GM18505 (cell line): ENCODE measurements around the gene DDX20.
"Not testable (repeated sequence)": the region's sequence is repeated elsewhere in the genome, so short reads cannot be mapped to it uniquely, and the experiment has no call there.

Experiments
- ATAC-seq: cut with Tn5 transposase; IDR thresholded peaks from one replicate; pipeline ENCODE4 v1.9.1; 2021; ENCODE audit not compliant: unreplicated experiment
- POLR2A ChIP-seq: IDR thresholded peaks from 4 replicates; pipeline ENCODE4 v1.6.1; 2011; ENCODE audit warnings: borderline replicate concordance; ENCODE audit not compliant: insufficient read depth, insufficient read length; ENCODE audit errors: extremely low read depth

DDX20 gene

DNA sequence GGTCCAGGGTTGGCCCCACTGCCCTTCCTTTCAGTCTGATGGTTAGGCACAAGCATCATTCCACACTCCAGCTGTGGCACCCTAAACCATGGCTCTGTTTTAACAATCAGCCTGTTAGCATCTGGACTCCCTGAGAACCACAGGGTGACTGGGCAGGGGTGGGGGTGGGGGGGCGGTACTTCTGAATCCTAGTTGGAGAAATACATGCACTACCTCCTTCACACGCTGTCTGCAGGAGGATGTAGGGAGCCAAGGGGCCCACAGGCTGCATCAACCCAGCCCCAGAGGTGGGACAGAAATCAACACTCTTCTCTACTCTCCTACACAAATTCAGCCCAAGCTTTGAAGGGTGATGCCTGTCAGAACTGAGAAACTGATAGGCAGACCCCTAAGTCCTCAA lies 23.8 kb downstream of the DDX20 start:
- TF ChIP-seq POLR2A: no peak
- no peak for ATAC-seq

- no peak for ATAC-seq
- TF ChIP-seq POLR2A: no peak
Observed at GRCh38 chr1:111784273-111784901, 28.7 kb downstream of the DDX20 start.

DNA sequence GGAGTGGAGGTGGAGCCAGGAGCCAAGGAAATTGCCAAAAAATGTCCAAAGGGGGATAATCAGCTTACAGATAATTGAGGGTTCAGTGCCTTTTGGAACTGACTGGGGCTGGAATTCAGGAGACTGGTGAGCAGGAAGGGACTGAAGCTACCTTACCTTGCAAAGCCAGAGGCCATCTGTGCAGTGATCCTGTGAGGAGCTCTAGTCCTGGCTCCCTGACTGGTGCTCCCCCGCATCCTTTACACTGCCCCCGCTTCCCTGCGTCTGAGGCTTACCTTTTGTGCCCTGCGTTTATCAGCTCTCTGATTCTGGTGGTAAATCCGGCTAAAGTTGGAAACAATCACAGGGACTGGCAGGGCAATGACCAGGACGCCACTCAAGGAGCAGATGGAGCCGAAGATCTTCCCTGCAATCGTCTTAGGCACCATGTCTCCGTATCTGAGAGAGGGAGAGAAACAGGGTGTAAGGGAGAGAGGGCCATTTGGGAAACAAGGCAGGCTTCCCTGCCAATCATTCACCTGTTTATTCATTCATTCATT lies 31.0 kb downstream of the DDX20 start:
- no peak for ATAC-seq
- no peak for TF ChIP-seq POLR2A

GRCh38 chr1:111789142-111789541 lies 33.4 kb downstream of the DDX20 start:
- ATAC-seq: no peak
- TF ChIP-seq POLR2A: no peak

- no peak for TF ChIP-seq POLR2A
- ATAC-seq: no peak
Observed at GRCh38 chr1:111789666-111790316, 34.1 kb downstream of the DDX20 start.

DNA sequence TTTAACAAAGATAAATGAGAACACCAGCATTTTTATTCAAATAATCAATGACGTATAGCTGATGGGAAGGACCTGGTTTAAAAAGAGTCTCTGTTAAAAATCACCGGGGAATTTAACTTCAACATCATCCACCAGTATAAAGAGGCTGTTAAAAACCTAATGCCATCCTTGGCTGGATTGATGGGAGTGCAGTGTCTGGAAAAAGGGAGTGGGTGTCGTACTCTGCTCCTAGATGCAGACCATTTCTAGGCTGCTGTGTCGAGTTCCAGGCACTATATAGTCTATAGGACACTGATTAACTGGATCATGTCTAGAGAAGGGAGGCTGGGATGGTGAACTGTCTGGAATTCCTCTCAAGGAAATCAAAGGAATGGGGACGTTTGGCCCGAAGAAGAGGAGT lies 36.1 kb downstream of the DDX20 start:
- no peak for ATAC-seq
- no peak for TF ChIP-seq POLR2A

DNA sequence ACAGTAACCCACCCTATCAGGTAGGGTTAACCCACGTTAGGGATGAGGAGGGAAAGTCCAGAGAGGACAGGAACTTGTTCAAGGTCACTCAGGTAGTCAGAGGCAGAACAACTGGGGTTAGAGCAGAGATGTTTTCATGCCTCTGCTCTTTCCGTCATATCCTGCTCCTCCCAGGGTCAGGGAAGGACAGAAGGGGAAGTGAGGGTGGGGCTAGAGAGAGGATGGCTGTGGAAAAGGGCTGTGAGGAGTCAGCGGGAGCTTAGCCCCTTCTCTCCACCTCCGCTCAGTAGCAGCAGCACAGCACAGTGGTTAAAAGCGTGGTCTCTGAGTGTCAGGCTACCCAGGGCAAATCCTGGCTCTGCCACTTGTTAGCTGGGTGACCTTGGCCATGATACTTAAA lies 36.5 kb downstream of the DDX20 start:
- ATAC-seq: no peak
- TF ChIP-seq POLR2A: no peak

DNA sequence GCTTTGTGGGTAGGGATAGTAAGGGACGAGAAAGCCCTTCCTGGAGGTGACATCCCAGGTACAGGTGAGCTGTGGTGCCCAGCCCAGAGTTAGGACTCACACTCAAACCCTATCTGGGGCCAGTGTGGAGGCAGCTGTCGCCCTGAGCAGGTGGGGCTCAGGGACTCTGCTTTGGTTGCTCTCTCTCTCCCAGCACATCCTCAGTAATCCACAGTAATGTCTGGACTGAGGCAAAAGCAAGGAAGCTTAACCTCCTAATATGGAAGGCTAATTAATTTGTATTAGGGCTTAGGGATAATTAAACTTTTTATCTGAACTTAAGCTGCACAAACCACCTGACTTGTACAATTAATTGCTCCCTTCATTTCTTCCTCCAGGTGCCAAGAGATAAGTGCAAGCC lies 38.2 kb downstream of the DDX20 start:
- no peak for TF ChIP-seq POLR2A
- no peak for ATAC-seq

GRCh38 chr1:111795401-111795800 lies 39.7 kb downstream of the DDX20 start:
- no peak for ATAC-seq
- no peak for TF ChIP-seq POLR2A

DNA sequence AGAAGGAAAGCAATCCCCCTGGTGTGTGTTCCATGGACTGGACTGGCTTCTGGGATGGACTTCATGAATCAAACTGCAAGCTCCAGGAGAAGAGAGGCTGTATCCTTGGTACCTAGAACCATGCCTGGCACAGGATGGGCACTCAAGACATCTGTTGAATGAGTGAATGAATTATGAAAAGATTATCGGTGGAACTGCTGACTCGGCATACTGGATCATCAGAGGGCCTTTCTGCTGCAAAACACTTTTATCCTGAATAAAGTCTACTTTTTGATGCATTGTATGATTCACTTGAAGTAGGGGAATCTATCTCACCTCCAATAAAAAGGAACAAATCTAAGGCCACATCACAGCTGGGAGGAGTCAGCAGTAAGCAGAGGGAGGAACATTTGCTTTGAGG lies 42.9 kb downstream of the DDX20 start:
- TF ChIP-seq POLR2A: no peak
- no peak for ATAC-seq

- ATAC-seq: not testable (repeated sequence)
Observed at GRCh38 chr1:111799722-111800121, 44.0 kb downstream of the DDX20 start.

GRCh38 chr1:111801071-111801850 lies 45.6 kb downstream of the DDX20 start:
- no peak for ATAC-seq
- no peak for TF ChIP-seq POLR2A

GRCh38 chr1:111802110-111802509 lies 46.4 kb downstream of the DDX20 start:
- no peak for ATAC-seq
- TF ChIP-seq POLR2A: no peak

DNA sequence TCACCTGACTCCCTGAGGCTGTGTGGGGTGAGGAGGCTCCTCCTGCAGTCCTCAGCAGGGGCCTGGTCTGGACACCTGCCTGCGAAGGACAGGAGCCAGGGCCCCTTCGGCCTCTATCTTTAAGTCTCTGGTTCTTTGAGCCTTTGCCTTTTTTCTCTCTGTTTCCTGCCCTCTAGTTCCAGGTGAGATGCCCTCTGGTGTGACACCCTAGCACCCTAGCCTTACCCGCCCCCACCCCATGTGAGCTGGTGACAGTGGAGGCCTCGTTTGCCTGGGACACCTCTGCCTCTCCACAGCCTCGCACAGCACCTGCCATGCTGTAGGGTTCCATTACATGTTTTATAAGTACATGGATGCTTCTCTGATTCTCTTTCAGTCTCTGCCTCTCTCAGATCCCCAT lies 47.3 kb downstream of the DDX20 start:
- no peak for ATAC-seq
- no peak for TF ChIP-seq POLR2A
